GM23338 (cell line): Measurements from ENCODE around the gene SNX32. TPM values are rescaled to one million over a fixed set of nuclear protein-coding genes. Genes with fewer than 3 reads are reported as not detected.

Source experiments
- ATAC-seq: fragments of 200-7000 bp; cut with Tn5 transposase; 3 replicates; pipeline ENCODE4 v1.9.1; 2020
- DNase-seq: peaks from one replicate; pipeline ENCODE4 v3.0.0-alpha.2; 2015; ENCODE audit warnings: low spot score
- H2AFZ ChIP-seq: fragments of 200-600 bp; sonication (generic); 2 replicates; pipeline ENCODE4 v1.8.0; 2016; ENCODE audit warnings: antibody characterized with exemption, mild to moderate bottlenecking, moderate library complexity
- H3F3A ChIP-seq: fragments of 200-600 bp; sonication (generic); replicated peaks from 2 replicates; pipeline ENCODE4 v1.8.0; 2017; ENCODE audit warnings: antibody characterized with exemption, mixed run types, low read depth
- H3K27ac ChIP-seq: fragments of 200-600 bp; sonication (generic); 2 replicates; pipeline ENCODE4 v1.6.1; 2016; ENCODE audit warnings: low read depth
- H3K27me3 ChIP-seq: fragments of 200-600 bp; sonication (generic); 2 replicates; pipeline ENCODE4 v1.8.0; 2016; ENCODE audit warnings: mild to moderate bottlenecking, mixed run types, moderate library complexity; ENCODE audit not compliant: insufficient read depth
- H3K36me3 ChIP-seq: fragments of 200-600 bp; sonication (generic); 2 replicates; pipeline ENCODE4 v1.8.0; 2016; ENCODE audit warnings: mild to moderate bottlenecking; ENCODE audit not compliant: insufficient read depth
- H3K4me1 ChIP-seq: fragments of 200-600 bp; sonication (generic); 2 replicates; pipeline ENCODE4 v1.8.0; 2016; ENCODE audit warnings: mild to moderate bottlenecking, moderate library complexity; ENCODE audit not compliant: insufficient read depth
- H3K4me2 ChIP-seq: fragments of 200-600 bp; sonication (generic); 2 replicates; pipeline ENCODE4 v1.7.1; 2017; ENCODE audit warnings: mixed run types
- H3K4me3 ChIP-seq: fragments of 200-600 bp; sonication (generic); 2 replicates; pipeline ENCODE4 v1.6.1; 2016; ENCODE audit warnings: mixed run types
- H3K79me2 ChIP-seq: fragments of 200-600 bp; sonication (generic); replicated peaks from 2 replicates; pipeline ENCODE4 v1.8.0; 2017; ENCODE audit warnings: mild to moderate bottlenecking; ENCODE audit not compliant: insufficient read depth
- H3K9me2 ChIP-seq: fragments of 200-600 bp; sonication (generic); 2 replicates; pipeline ENCODE4 v1.8.0; 2017; ENCODE audit not compliant: insufficient read depth
- H4K20me1 ChIP-seq: fragments of 200-600 bp; sonication (generic); replicated peaks from 2 replicates; pipeline ENCODE4 v1.8.0; 2017; ENCODE audit warnings: mild to moderate bottlenecking; ENCODE audit not compliant: insufficient read depth
- H3K27ac Mint-ChIP-seq: 2 replicates; pipeline ENCODE4 v1.8.0; 2020; ENCODE audit warnings: inconsistent platforms, mild to moderate bottlenecking, moderate library complexity, mixed read lengths
- H3K27me3 Mint-ChIP-seq: 3 replicates; pipeline ENCODE4 v1.8.0; 2022; ENCODE audit warnings: low read depth, mild to moderate bottlenecking, moderate library complexity, mixed read lengths, inconsistent platforms; ENCODE audit not compliant: insufficient read depth, poor library complexity
- H3K36me3 Mint-ChIP-seq: 3 replicates; pipeline ENCODE4 v1.8.0; 2021; ENCODE audit warnings: low read depth, mild to moderate bottlenecking, inconsistent platforms, moderate library complexity, mixed read lengths
- H3K4me1 Mint-ChIP-seq: 3 replicates; pipeline ENCODE4 v1.8.0; 2020; ENCODE audit warnings: mild to moderate bottlenecking, inconsistent platforms, mixed read lengths
- H3K4me3 Mint-ChIP-seq: 3 replicates; pipeline ENCODE4 v1.8.0; 2021; ENCODE audit warnings: moderate library complexity, mild to moderate bottlenecking, inconsistent platforms, mixed read lengths
- H3K9me3 Mint-ChIP-seq: 3 replicates; pipeline ENCODE4 v1.8.0; 2020; ENCODE audit warnings: moderate library complexity, mild to moderate bottlenecking, inconsistent platforms, mixed read lengths
- CREB1 ChIP-seq: fragments of 250-450 bp; sonication (Bioruptor Pico); IDR thresholded peaks from 2 replicates; pipeline ENCODE4 v1.5.0; 2020; ENCODE audit warnings: low read depth, mild to moderate bottlenecking, moderate library complexity
- ETS1 ChIP-seq: IDR thresholded peaks from 2 replicates; pipeline ENCODE4 v1.6.1; 2016; ENCODE audit warnings: antibody characterized with exemption
- EZH2 ChIP-seq: fragments of 200-600 bp; sonication (generic); IDR thresholded peaks from one replicate; pipeline ENCODE4 v1.8.0; 2017; ENCODE audit warnings: antibody characterized with exemption, mild to moderate bottlenecking, low read depth; ENCODE audit not compliant: unreplicated experiment
- EZH2phosphoT487 ChIP-seq: fragments of 200-600 bp; sonication (generic); IDR thresholded peaks from one replicate; pipeline ENCODE4 v1.8.1; 2018; ENCODE audit warnings: antibody characterized with exemption; ENCODE audit not compliant: unreplicated experiment
- JUNB ChIP-seq: IDR thresholded peaks from one replicate; pipeline ENCODE4 v1.6.1; 2016; ENCODE audit warnings: antibody characterized with exemption; ENCODE audit not compliant: unreplicated experiment
- NANOG ChIP-seq: IDR thresholded peaks from 2 replicates; pipeline ENCODE4 v1.6.1; 2016; ENCODE audit warnings: antibody characterized with exemption, borderline replicate concordance
- POLR2AphosphoS5 ChIP-seq: IDR thresholded peaks from 2 replicates; pipeline ENCODE4 v1.6.1; 2016; ENCODE audit warnings: antibody characterized with exemption, low read depth
- REST ChIP-seq: IDR thresholded peaks from one replicate; pipeline ENCODE4 v1.6.1; 2018; ENCODE audit warnings: antibody characterized with exemption; ENCODE audit not compliant: unreplicated experiment
- STAT1 ChIP-seq: IDR thresholded peaks from one replicate; pipeline ENCODE4 v1.6.1; 2016; ENCODE audit warnings: antibody characterized with exemption; ENCODE audit not compliant: unreplicated experiment
- ZNF114 ChIP-seq: fragments of 250-450 bp; sonication (Bioruptor Pico); IDR thresholded peaks from 2 replicates; pipeline ENCODE4 v1.5.0; 2020; ENCODE audit warnings: mild to moderate bottlenecking, moderate library complexity
- ZNF331 ChIP-seq: fragments of 250-450 bp; sonication (Bioruptor Pico); IDR thresholded peaks from 2 replicates; pipeline ENCODE4 v1.5.0; 2020; ENCODE audit warnings: low read depth, mild to moderate bottlenecking, moderate library complexity
- polyA plus RNA-seq: library from polyadenylated mRNA; unstranded; fragments of >200 nt; fragmentation: Nextera tagmentation; extraction: Ambion mirVana; gene quantifications from 2 replicates; pipeline ENCODE4 v1.2.1, GENCODE V29; 2016
- total RNA-seq: library from RNA; depleted of rRNA; stranded (reverse); fragments of >200 nt; shearing (Covaris generic); gene quantifications from 2 replicates; pipeline ENCODE4 v1.2.3, GENCODE V29; 2014
- TF ChIP-seq, protein P1 (sequence below): fragments of 250-450 bp; sonication (Bioruptor Pico); IDR thresholded peaks from 2 replicates; pipeline ENCODE4 v1.5.0; 2020; ENCODE audit warnings: mild to moderate bottlenecking, moderate library complexity

SNX32 gene
- total and polyA plus RNA-seq, 2 experiments from 2014 or later: 0.49 to 1.2 TPM

- H2AFZ ChIP-seq: no peak overlapping the region
- H4K20me1 ChIP-seq: no peaks in the 10 kb centered on the region; the same call in 1 of the 2 replicates
- H3K4me3 ChIP-seq: no peak overlapping the region
- no peaks in the 10 kb centered on the region; the same call in 1 of the 2 replicates for H3F3A ChIP-seq
- no peak overlapping the region for H3K27ac ChIP-seq
- ATAC-seq (no peak), DNase-seq (no peak)
- H3K79me2 ChIP-seq: no peaks in the 10 kb centered on the region
- Mint-ChIP-seq H3K36me3 (no peaks in the 10 kb centered on the region), H3K4me1 (no peaks in the 10 kb centered on the region), H3K27me3 (peaks cover 7% of the 10 kb centered on the region), H3K9me3 (no peaks in the 10 kb centered on the region), H3K4me3 (no peak overlapping the region), H3K27ac (no peak overlapping the region)
- H3K4me2 ChIP-seq: no peak overlapping the region
- H3K4me1 ChIP-seq: no peaks in the 10 kb centered on the region; the same call in 1 of the 2 replicates
- no peaks in the 10 kb centered on the region for H3K36me3 ChIP-seq
- no peaks in the 10 kb centered on the region for H3K27me3 ChIP-seq
- TF ChIP-seq POLR2AphosphoS5: no peak
- TF ChIP-seq REST: no peak
- TF ChIP-seq NANOG: no peak
- TF ChIP-seq STAT1: no peak
- TF ChIP-seq ZNF114: no peak
- TF ChIP-seq JUNB: no peak
- TF ChIP-seq ZNF331 (CRISPR knock-in tag): no peak
- no peak for TF ChIP-seq EZH2phosphoT487
- no peak for TF ChIP-seq ETS1
- TF ChIP-seq, protein P1, sequence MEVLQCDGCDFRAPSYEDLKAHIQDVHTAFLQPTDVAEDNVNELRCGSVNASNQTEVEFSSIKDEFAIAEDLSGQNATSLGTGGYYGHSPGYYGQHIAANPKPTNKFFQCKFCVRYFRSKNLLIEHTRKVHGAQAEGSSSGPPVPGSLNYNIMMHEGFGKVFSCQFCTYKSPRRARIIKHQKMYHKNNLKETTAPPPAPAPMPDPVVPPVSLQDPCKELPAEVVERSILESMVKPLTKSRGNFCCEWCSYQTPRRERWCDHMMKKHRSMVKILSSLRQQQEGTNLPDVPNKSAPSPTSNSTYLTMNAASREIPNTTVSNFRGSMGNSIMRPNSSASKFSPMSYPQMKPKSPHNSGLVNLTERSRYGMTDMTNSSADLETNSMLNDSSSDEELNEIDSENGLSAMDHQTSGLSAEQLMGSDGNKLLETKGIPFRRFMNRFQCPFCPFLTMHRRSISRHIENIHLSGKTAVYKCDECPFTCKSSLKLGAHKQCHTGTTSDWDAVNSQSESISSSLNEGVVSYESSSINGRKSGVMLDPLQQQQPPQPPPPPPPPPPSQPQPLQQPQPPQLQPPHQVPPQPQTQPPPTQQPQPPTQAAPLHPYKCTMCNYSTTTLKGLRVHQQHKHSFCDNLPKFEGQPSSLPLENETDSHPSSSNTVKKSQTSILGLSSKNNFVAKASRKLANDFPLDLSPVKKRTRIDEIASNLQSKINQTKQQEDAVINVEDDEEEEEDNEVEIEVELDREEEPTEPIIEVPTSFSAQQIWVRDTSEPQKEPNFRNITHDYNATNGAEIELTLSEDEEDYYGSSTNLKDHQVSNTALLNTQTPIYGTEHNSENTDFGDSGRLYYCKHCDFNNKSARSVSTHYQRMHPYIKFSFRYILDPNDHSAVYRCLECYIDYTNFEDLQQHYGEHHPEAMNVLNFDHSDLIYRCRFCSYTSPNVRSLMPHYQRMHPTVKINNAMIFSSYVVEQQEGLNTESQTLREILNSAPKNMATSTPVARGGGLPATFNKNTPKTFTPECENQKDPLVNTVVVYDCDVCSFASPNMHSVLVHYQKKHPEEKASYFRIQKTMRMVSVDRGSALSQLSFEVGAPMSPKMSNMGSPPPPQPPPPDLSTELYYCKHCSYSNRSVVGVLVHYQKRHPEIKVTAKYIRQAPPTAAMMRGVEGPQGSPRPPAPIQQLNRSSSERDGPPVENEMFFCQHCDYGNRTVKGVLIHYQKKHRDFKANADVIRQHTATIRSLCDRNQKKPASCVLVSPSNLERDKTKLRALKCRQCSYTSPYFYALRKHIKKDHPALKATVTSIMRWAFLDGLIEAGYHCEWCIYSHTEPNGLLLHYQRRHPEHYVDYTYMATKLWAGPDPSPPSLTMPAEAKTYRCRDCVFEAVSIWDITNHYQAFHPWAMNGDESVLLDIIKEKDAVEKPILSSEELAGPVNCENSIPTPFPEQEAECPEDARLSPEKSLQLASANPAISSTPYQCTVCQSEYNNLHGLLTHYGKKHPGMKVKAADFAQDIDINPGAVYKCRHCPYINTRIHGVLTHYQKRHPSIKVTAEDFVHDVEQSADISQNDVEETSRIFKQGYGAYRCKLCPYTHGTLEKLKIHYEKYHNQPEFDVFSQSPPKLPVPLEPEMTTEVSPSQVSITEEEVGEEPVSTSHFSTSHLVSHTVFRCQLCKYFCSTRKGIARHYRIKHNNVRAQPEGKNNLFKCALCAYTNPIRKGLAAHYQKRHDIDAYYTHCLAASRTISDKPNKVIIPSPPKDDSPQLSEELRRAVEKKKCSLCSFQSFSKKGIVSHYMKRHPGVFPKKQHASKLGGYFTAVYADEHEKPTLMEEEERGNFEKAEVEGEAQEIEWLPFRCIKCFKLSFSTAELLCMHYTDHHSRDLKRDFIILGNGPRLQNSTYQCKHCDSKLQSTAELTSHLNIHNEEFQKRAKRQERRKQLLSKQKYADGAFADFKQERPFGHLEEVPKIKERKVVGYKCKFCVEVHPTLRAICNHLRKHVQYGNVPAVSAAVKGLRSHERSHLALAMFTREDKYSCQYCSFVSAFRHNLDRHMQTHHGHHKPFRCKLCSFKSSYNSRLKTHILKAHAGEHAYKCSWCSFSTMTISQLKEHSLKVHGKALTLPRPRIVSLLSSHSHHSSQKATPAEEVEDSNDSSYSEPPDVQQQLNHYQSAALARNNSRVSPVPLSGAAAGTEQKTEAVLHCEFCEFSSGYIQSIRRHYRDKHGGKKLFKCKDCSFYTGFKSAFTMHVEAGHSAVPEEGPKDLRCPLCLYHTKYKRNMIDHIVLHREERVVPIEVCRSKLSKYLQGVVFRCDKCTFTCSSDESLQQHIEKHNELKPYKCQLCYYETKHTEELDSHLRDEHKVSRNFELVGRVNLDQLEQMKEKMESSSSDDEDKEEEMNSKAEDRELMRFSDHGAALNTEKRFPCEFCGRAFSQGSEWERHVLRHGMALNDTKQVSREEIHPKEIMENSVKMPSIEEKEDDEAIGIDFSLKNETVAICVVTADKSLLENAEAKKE (CRISPR knock-in tag): no peak
- TF ChIP-seq EZH2: no peak
- no peak for TF ChIP-seq CREB1 (CRISPR knock-in tag)
- H3K9me2 ChIP-seq: no peaks in the 10 kb centered on the region
Measured at GRCh38 chr11:65844231-65844872, 10.6 kb downstream of the SNX32 start.
